Neural cell (in vitro differentiated cells): ENCODE results near the gene ZHX3. TPM values are rescaled to one million over a fixed set of nuclear protein-coding genes. Genes with fewer than 3 reads are reported as not detected.

Source experiments
- H2AFZ ChIP-seq: fragments of 200-600, 300-800 bp; sonication (generic), shearing (Covaris generic); 2 replicates; pipeline ENCODE4 v1.6.0; 2014; ENCODE audit warnings: low read depth, mild to moderate bottlenecking, antibody characterized with exemption, low read length, moderate library complexity
- H3F3A ChIP-seq: fragments of 200-600 bp; shearing (Covaris generic); 2 replicates; pipeline ENCODE4 v1.6.1; 2016; ENCODE audit warnings: mild to moderate bottlenecking, moderate library complexity, mixed read lengths, antibody characterized with exemption, low read length; ENCODE audit not compliant: insufficient read depth, poor library complexity, severe bottlenecking
- H3K27ac ChIP-seq: fragments of 200-600, 300-800 bp; sonication (generic), shearing (Covaris generic); 2 replicates; pipeline ENCODE4 v1.5.1; 2014; ENCODE audit warnings: mild to moderate bottlenecking, low read length, moderate library complexity
- H3K27me3 ChIP-seq: fragments of 300-800, 200-600 bp; sonication (generic), shearing (Covaris generic); 2 replicates; pipeline ENCODE4 v1.6.0; 2014; ENCODE audit warnings: mild to moderate bottlenecking, low read depth, low read length, moderate library complexity; ENCODE audit not compliant: insufficient read depth
- H3K36me3 ChIP-seq: fragments of 300-800, 200-600 bp; sonication (generic), shearing (Covaris generic); 2 replicates; pipeline ENCODE4 v1.5.1; 2014; ENCODE audit warnings: mild to moderate bottlenecking, antibody characterized with exemption, low read length, moderate library complexity; ENCODE audit not compliant: insufficient read depth
- H3K4me2 ChIP-seq: fragments of 300-800, 200-600 bp; sonication (generic), shearing (Covaris generic); 2 replicates; pipeline ENCODE4 v1.6.0; 2014; ENCODE audit warnings: mild to moderate bottlenecking, low read length
- H3K4me3 ChIP-seq: fragments of 300-800, 200-600 bp; sonication (generic), shearing (Covaris generic); 2 replicates; pipeline ENCODE4 v1.5.1; 2014; ENCODE audit warnings: mild to moderate bottlenecking, low read length, moderate library complexity
- H3K79me2 ChIP-seq: fragments of 200-600 bp; shearing (Covaris generic); replicated peaks from 2 replicates; pipeline ENCODE4 v1.6.0; 2014; ENCODE audit warnings: mild to moderate bottlenecking, low read length, moderate library complexity; ENCODE audit not compliant: insufficient read depth
- H3K9ac ChIP-seq: fragments of 300-800, 200-600 bp; sonication (generic), shearing (Covaris generic); 2 replicates; pipeline ENCODE4 v1.6.1; 2016; ENCODE audit warnings: mild to moderate bottlenecking, low read length, mixed read lengths
- H3K9me2 ChIP-seq: fragments of 200-600 bp; shearing (Covaris generic); 2 replicates; pipeline ENCODE4 v1.6.1; 2016; ENCODE audit warnings: mild to moderate bottlenecking, low read length, mixed read lengths; ENCODE audit not compliant: insufficient read depth
- H3K9me3 ChIP-seq: fragments of 200-600, 300-800 bp; sonication (generic), shearing (Covaris generic); 2 replicates; pipeline ENCODE4 v1.6.1; 2016; ENCODE audit warnings: mild to moderate bottlenecking, mixed run types, low read length, moderate library complexity, mixed read lengths
- H4K20me1 ChIP-seq: fragments of 200-600 bp; shearing (Covaris generic); 2 replicates; pipeline ENCODE4 v1.6.1; 2016; ENCODE audit warnings: mild to moderate bottlenecking, mixed run types; ENCODE audit not compliant: insufficient read depth
- CTCF ChIP-seq: fragments of 450-650 bp; IDR thresholded peaks from 2 replicates; pipeline ENCODE4 v1.5.1; 2014; ENCODE audit warnings: antibody characterized with exemption, mild to moderate bottlenecking, moderate library complexity; ENCODE audit not compliant: poor library complexity, severe bottlenecking
- EP300 ChIP-seq: fragments of 450-650 bp; conservative IDR thresholded peaks from 2 replicates; pipeline ENCODE4 v1.6.1; 2014; ENCODE audit warnings: antibody characterized with exemption, mild to moderate bottlenecking, moderate library complexity; ENCODE audit not compliant: poor library complexity, severe bottlenecking
- EZH2 ChIP-seq: fragments of 200-600, 300-800 bp; shearing (Covaris generic), sonication (generic); IDR thresholded peaks from 2 replicates; pipeline ENCODE4 v1.6.1; 2014; ENCODE audit warnings: antibody characterized with exemption, low read length, borderline replicate concordance, mild to moderate bottlenecking; ENCODE audit not compliant: insufficient read depth, poor library complexity, severe bottlenecking
- MXI1 ChIP-seq: fragments of 450-650 bp; conservative IDR thresholded peaks from 2 replicates; pipeline ENCODE4 v1.6.1; 2014; ENCODE audit warnings: antibody characterized with exemption, mild to moderate bottlenecking; ENCODE audit not compliant: poor library complexity, severe bottlenecking
- POLR2AphosphoS5 ChIP-seq: IDR thresholded peaks from 2 replicates; pipeline ENCODE4 v1.6.1; 2012
- RAD21 ChIP-seq: fragments of 450-650 bp; conservative IDR thresholded peaks from 2 replicates; pipeline ENCODE4 v1.6.1; 2014; ENCODE audit warnings: antibody characterized with exemption, mild to moderate bottlenecking, moderate library complexity
- REST ChIP-seq: IDR thresholded peaks from 2 replicates; pipeline ENCODE4 v1.6.1; 2012; ENCODE audit warnings: borderline replicate concordance
- SMC3 ChIP-seq: fragments of 450-650 bp; conservative IDR thresholded peaks from 2 replicates; pipeline ENCODE4 v1.6.1; 2014; ENCODE audit warnings: antibody characterized with exemption, mild to moderate bottlenecking, moderate library complexity; ENCODE audit not compliant: poor library complexity
- TAF1 ChIP-seq: IDR thresholded peaks from 2 replicates; pipeline ENCODE4 v1.6.1; 2012; ENCODE audit warnings: low read depth
- polyA plus RNA-seq: library from polyadenylated mRNA; depleted of rRNA; stranded (reverse); fragments of >200 nt; gene quantifications from 2 replicates; pipeline ENCODE4 v1.2.3, GENCODE V29; 2014

The ZHX3 gene
- polyA plus RNA-seq, 1 donor from 2014 or later: 10.3 TPM

GRCh38 chr20:41364967-41365765 is 47.6 kb upstream of the ZHX3 start:
- Histone ChIP-seq H3K9ac (no peak overlapping the region), H3K27ac (no peak overlapping the region), H2AFZ (no peak overlapping the region), H3K9me2 (no peaks in the 10 kb centered on the region), H3K4me2 (no peak overlapping the region), H3K4me3 (no peak overlapping the region), H4K20me1 (no peaks in the 10 kb centered on the region), H3K36me3 (no peaks in the 10 kb centered on the region), H3K9me3 (no peaks in the 10 kb centered on the region), H3K79me2 (no peaks in the 10 kb centered on the region), H3K27me3 (peaks cover 34% of the 10 kb centered on the region), H3F3A (no peaks in the 10 kb centered on the region)
- TF ChIP-seq POLR2AphosphoS5 (no peak), TAF1 (no peak), EP300 (no peak)

GRCh38 chr20:41364236-41364855 is 46.8 kb upstream of the ZHX3 start:
- Histone ChIP-seq H3K4me3 (no peak overlapping the region), H2AFZ (no peak overlapping the region), H3K9ac (no peak overlapping the region), H3K79me2 (no peaks in the 10 kb centered on the region), H3K27ac (no peak overlapping the region), H4K20me1 (no peaks in the 10 kb centered on the region), H3K4me2 (no peak overlapping the region), H3K9me3 (no peaks in the 10 kb centered on the region), H3K27me3 (peaks cover 34% of the 10 kb centered on the region), H3K36me3 (no peaks in the 10 kb centered on the region), H3K9me2 (no peaks in the 10 kb centered on the region), H3F3A (no peaks in the 10 kb centered on the region)
- TF ChIP-seq EP300: no peak
- no peak for TF ChIP-seq RAD21
- no peak for TF ChIP-seq REST
- no peak for TF ChIP-seq SMC3

GRCh38 chr20:41363601-41364000 is 46.1 kb upstream of the ZHX3 start:
- no peak for TF ChIP-seq EP300
- no peak for TF ChIP-seq POLR2AphosphoS5
- no peak for TF ChIP-seq EZH2
- no peak for TF ChIP-seq RAD21
- TF ChIP-seq SMC3: no peak
- TF ChIP-seq CTCF: no peak
- TF ChIP-seq MXI1: no peak
- TF ChIP-seq TAF1: no peak
- TF ChIP-seq REST: no peak
- Histone ChIP-seq H3K4me3 (no peak overlapping the region), H2AFZ (no peak overlapping the region), H3K36me3 (no peaks in the 10 kb centered on the region), H3F3A (no peaks in the 10 kb centered on the region), H3K9me2 (no peaks in the 10 kb centered on the region), H3K27me3 (peaks cover 34% of the 10 kb centered on the region), H3K4me2 (no peak overlapping the region), H3K9me3 (no peaks in the 10 kb centered on the region), H3K9ac (no peak overlapping the region), H4K20me1 (no peaks in the 10 kb centered on the region), H3K79me2 (no peaks in the 10 kb centered on the region), H3K27ac (no peak overlapping the region)
